OCI-M1 (cell line): Measurements from ENCODE around the gene G6PD.
"Not testable (repeated sequence)": the region's sequence is repeated elsewhere in the genome, so short reads cannot be mapped to it uniquely, and the experiment has no call there.

Experiments used
- DNase-seq: peaks from one replicate; lab custom pipeline; 2025; lab: John Stamatoyannopoulos, UW

G6PD gene

GRCh38 chrX:154515090-154515965, 31.3 kb downstream of the G6PD start:
- DNase-seq = peak; percentile 23

- DNase-seq = no peak
Observed at GRCh38 chrX:154513716-154514115, 32.9 kb downstream of the G6PD start.

GRCh38 chrX:154512879-154513553, 33.6 kb downstream of the G6PD start:
- DNase-seq = no peak

GRCh38 chrX:154511761-154512160, 34.9 kb downstream of the G6PD start:
- DNase-seq = no peak

GRCh38 chrX:154509455-154509854, 37.2 kb downstream of the G6PD start:
- DNase-seq = no peak

GRCh38 chrX:154508384-154508745, 38.3 kb downstream of the G6PD start:
- no peak for DNase-seq

- no peak for DNase-seq
Observed at GRCh38 chrX:154507673-154508383, 38.8 kb downstream of the G6PD start.

GRCh38 chrX:154506483-154507332, 39.9 kb downstream of the G6PD start:
- no peak for DNase-seq

GRCh38 chrX:154505734-154506133, 40.9 kb downstream of the G6PD start:
- no peak for DNase-seq

GRCh38 chrX:154502989-154503388, 43.7 kb downstream of the G6PD start:
- DNase-seq = no peak

- no peak for DNase-seq
Observed at GRCh38 chrX:154502098-154502497, 44.5 kb downstream of the G6PD start.

GRCh38 chrX:154501423-154501822, 45.2 kb downstream of the G6PD start:
- DNase-seq = not testable (repeated sequence)

- DNase-seq = not testable (repeated sequence)
Observed at GRCh38 chrX:154496591-154497137, 50.0 kb downstream of the G6PD start.

- peak; percentile 85 for DNase-seq
Observed at GRCh38 chrX:154495472-154495922, 51.1 kb downstream of the G6PD start.

GRCh38 chrX:154494715-154495114, 51.9 kb downstream of the G6PD start:
- no peak for DNase-seq

- DNase-seq = peak; percentile 96
Observed at GRCh38 chrX:154490414-154491083, 56.1 kb downstream of the G6PD start, which contains the start of gene SLC10A3. SLC10A3 (minus strand) TSS chrX:154490629; CDS start chrX:154488940, 1,689 bp downstream.

- peak; percentile 41 for DNase-seq
Observed at GRCh38 chrX:154490021-154490413, 56.6 kb downstream of the G6PD start.

- DNase-seq = no peak
Observed at GRCh38 chrX:154489182-154489581, 57.5 kb downstream of the G6PD start.

GRCh38 chrX:154488336-154489075, 58.1 kb downstream of the G6PD start:
- no peak for DNase-seq
